Measurements from ENCODE around the gene FBXO47. TPM values are rescaled to one million over a fixed set of nuclear protein-coding genes. Genes with fewer than 3 reads are reported as not detected.
"Not testable (repeated sequence)": the region's sequence is repeated elsewhere in the genome, so short reads cannot be mapped to it uniquely, and the experiment has no call there.

The FBXO47 gene
- total RNA-seq, 1 experiment from 2014 or later = not detected

- Mint-ChIP-seq H3K4me1 (ENCODE audit: low read depth, unreplicated experiment) (no peaks in the 10 kb centered on the region), H3K9me3 (ENCODE audit: low read depth, unreplicated experiment) (no peaks in the 10 kb centered on the region), H3K36me3 (ENCODE audit: insufficient read depth, unreplicated experiment) (no peaks in the 10 kb centered on the region), H3K27ac (ENCODE audit: unreplicated experiment) (no peak overlapping the region), H3K27me3 (ENCODE audit: unreplicated experiment) (peaks cover 38% of the 10 kb centered on the region), H3K4me3 (ENCODE audit: low read depth, unreplicated experiment) (no peak overlapping the region)
- intact Hi-C loops (cut with micrococcal nuclease; ENCODE audit: unreplicated experiment) = no loop called here
- no TSS peak for BruUV-seq (replicated peaks)
- DNase-seq = no peak
- CTCF ChIA-PET = interaction anchor here (0.6 to 2.7 kb wide), 6 partner anchors 10 to 1928 kb away, joined by 3 to 25 read pairs (median 3); partner anchors contain the start of gene FBXO47
- TF ChIP-seq, protein P1, sequence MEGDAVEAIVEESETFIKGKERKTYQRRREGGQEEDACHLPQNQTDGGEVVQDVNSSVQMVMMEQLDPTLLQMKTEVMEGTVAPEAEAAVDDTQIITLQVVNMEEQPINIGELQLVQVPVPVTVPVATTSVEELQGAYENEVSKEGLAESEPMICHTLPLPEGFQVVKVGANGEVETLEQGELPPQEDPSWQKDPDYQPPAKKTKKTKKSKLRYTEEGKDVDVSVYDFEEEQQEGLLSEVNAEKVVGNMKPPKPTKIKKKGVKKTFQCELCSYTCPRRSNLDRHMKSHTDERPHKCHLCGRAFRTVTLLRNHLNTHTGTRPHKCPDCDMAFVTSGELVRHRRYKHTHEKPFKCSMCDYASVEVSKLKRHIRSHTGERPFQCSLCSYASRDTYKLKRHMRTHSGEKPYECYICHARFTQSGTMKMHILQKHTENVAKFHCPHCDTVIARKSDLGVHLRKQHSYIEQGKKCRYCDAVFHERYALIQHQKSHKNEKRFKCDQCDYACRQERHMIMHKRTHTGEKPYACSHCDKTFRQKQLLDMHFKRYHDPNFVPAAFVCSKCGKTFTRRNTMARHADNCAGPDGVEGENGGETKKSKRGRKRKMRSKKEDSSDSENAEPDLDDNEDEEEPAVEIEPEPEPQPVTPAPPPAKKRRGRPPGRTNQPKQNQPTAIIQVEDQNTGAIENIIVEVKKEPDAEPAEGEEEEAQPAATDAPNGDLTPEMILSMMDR (IDR thresholded peaks at IDR 0.05; ENCODE audit: unreplicated experiment) = no peak
These were observed 11.0 kb upstream of the FBXO47 start for GRCh38 chr17:38978180-38978579.

- H3K27me3 Mint-ChIP-seq (ENCODE audit: unreplicated experiment) = peaks cover 42% of the 10 kb centered on the region
- H3K36me3 Mint-ChIP-seq (ENCODE audit: insufficient read depth, unreplicated experiment); H3K4me3 Mint-ChIP-seq (ENCODE audit: low read depth, unreplicated experiment); H3K9me3 Mint-ChIP-seq (ENCODE audit: low read depth, unreplicated experiment); intact Hi-C loops (cut with micrococcal nuclease; ENCODE audit: unreplicated experiment); DNase-seq; BruUV-seq (replicated peaks); H3K27ac Mint-ChIP-seq (ENCODE audit: unreplicated experiment); H3K4me1 Mint-ChIP-seq (ENCODE audit: low read depth, unreplicated experiment): not testable (repeated sequence)
- CTCF ChIA-PET = interaction anchor here (0.7 to 0.9 kb wide), 6 partner anchors 24 to 796 kb away, joined by 3 to 5 read pairs (median 4); no protein-coding TSS in a partner anchor
These were observed 9.0 kb upstream of the FBXO47 start for GRCh38 chr17:38976187-38976551.

DNA sequence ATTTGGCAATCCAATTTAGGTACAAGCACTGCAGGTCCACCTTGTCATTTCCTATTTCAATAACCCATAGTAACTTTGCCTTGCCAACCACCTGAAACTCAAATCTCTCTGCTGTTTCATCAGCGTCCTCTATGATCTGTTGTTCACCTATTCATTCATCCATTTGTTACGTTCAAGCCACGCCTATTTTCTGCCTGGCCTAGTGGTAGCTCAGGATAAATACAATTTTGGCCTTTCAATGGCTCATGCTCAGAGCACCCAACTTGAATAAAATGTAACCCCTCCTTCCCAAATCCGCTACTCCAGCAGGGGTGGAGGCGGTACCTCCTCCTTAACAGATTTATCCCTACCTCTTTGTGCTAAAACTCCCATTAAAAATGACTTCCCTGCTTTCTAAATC lies 3.6 kb upstream of the FBXO47 start:
- H3K27me3 Mint-ChIP-seq (ENCODE audit: unreplicated experiment) = peaks cover 36% of the 10 kb centered on the region
- H3K4me3 Mint-ChIP-seq (ENCODE audit: low read depth, unreplicated experiment) = no peak overlapping the region
- no peaks in the 10 kb centered on the region for H3K36me3 Mint-ChIP-seq (ENCODE audit: insufficient read depth, unreplicated experiment)
- peak; percentile 59 for DNase-seq
- H3K4me1 Mint-ChIP-seq (ENCODE audit: low read depth, unreplicated experiment) = no peaks in the 10 kb centered on the region
- no peak overlapping the region for H3K27ac Mint-ChIP-seq (ENCODE audit: unreplicated experiment)
- BruUV-seq (replicated peaks) = no TSS peak
- intact Hi-C loops (cut with micrococcal nuclease; ENCODE audit: unreplicated experiment) = no loop called here
- TF ChIP-seq, protein P1 (IDR thresholded peaks at IDR 0.05; ENCODE audit: unreplicated experiment) = peak; percentile 18
- CTCF ChIA-PET = interaction anchor here (0.6 to 3.6 kb wide), 6 partner anchors 11 to 203 kb away, joined by 3 to 48 read pairs (median 4); no protein-coding TSS in a partner anchor
- H3K9me3 Mint-ChIP-seq (ENCODE audit: low read depth, unreplicated experiment) = no peaks in the 10 kb centered on the region

GRCh38 chr17:38970128-38970527 lies 2.9 kb upstream of the FBXO47 start:
- Mint-ChIP-seq H3K27ac (ENCODE audit: unreplicated experiment) (no peak overlapping the region), H3K9me3 (ENCODE audit: low read depth, unreplicated experiment) (no peaks in the 10 kb centered on the region), H3K4me3 (ENCODE audit: low read depth, unreplicated experiment) (no peak overlapping the region), H3K36me3 (ENCODE audit: insufficient read depth, unreplicated experiment) (no peaks in the 10 kb centered on the region), H3K4me1 (ENCODE audit: low read depth, unreplicated experiment) (no peaks in the 10 kb centered on the region), H3K27me3 (ENCODE audit: unreplicated experiment) (peaks cover 36% of the 10 kb centered on the region)
- TF ChIP-seq, protein P1 (IDR thresholded peaks at IDR 0.05; ENCODE audit: unreplicated experiment) = no peak
- CTCF ChIA-PET = interaction anchor here (0.5 to 3.6 kb wide), 8 partner anchors 12 to 1694 kb away, joined by 3 to 48 read pairs (median 3); no protein-coding TSS in a partner anchor
- intact Hi-C loops (cut with micrococcal nuclease; ENCODE audit: unreplicated experiment) = no loop called here
- no peak for DNase-seq
- no TSS peak for BruUV-seq (replicated peaks)

DNA sequence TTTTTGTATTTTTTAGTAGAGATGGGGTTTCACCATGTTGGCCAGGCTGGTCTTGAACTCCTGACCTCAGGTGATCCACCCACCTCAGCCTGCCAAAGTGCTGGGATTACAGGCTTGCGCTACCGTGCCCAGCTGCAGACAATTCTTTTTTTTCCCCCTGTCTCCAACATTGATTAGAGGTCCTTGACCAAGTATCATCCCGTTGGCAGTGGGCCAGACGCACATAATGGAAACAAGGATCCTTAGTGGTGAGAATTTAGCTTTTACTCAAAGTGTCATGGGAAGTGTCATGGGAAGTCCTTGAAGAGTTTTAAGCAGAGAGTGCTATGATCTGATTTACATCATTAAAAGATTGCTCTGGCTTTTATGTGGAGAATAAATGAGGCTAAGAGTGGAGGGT lies 2.1 kb upstream of the FBXO47 start:
- peaks cover 36% of the 10 kb centered on the region for H3K27me3 Mint-ChIP-seq (ENCODE audit: unreplicated experiment)
- DNase-seq = no peak
- H3K27ac Mint-ChIP-seq (ENCODE audit: unreplicated experiment) = no peak overlapping the region
- H3K4me3 Mint-ChIP-seq (ENCODE audit: low read depth, unreplicated experiment) = no peak overlapping the region
- intact Hi-C loops (cut with micrococcal nuclease; ENCODE audit: unreplicated experiment) = no loop called here
- no peaks in the 10 kb centered on the region for H3K9me3 Mint-ChIP-seq (ENCODE audit: low read depth, unreplicated experiment)
- no peaks in the 10 kb centered on the region for H3K4me1 Mint-ChIP-seq (ENCODE audit: low read depth, unreplicated experiment)
- CTCF ChIA-PET = interaction anchor here (0.7 kb wide), 1 partner anchor 200 kb away, joined by 3 read pairs; no protein-coding TSS in a partner anchor
- TF ChIP-seq, protein P1 (IDR thresholded peaks at IDR 0.05; ENCODE audit: unreplicated experiment) = no peak
- no TSS peak for BruUV-seq (replicated peaks)
- H3K36me3 Mint-ChIP-seq (ENCODE audit: insufficient read depth, unreplicated experiment) = no peaks in the 10 kb centered on the region
